Activated T-helper 17 cell treated with anti-CD3 and anti-CD28 coated beads, Interleukin-2, amount 50 U/mL, for 72 hours (primary cell): ENCODE results near the gene SLC26A11. TPM values are rescaled to one million over a fixed set of nuclear protein-coding genes. Genes with fewer than 3 reads are reported as not detected.
A peak's percentile ranks its signal among the peaks of the same experiment; 100 is the strongest.
"Not testable (repeated sequence)": the region's sequence is repeated elsewhere in the genome, so short reads cannot be mapped to it uniquely, and the experiment has no call there.

Experiments used
- ATAC-seq: fragments of 150-1000 bp; cut with Tn5 transposase; replicated peaks from 2 replicates; pipeline ENCODE4 v1.10.0; 2021; ENCODE audit warnings: mild to moderate bottlenecking, moderate library complexity
- H3K27ac Mint-ChIP-seq: one replicate; pipeline ENCODE4 v1.8.0; 2022; ENCODE audit warnings: mixed read lengths
- H3K27me3 Mint-ChIP-seq: one replicate; pipeline ENCODE4 v1.8.0; 2022; ENCODE audit warnings: mixed read lengths
- H3K36me3 Mint-ChIP-seq: one replicate; pipeline ENCODE4 v1.8.0; 2022; ENCODE audit warnings: low read depth, mild to moderate bottlenecking, mixed read lengths
- H3K4me1 Mint-ChIP-seq: one replicate; pipeline ENCODE4 v1.8.0; 2022; ENCODE audit warnings: mixed read lengths
- H3K4me3 Mint-ChIP-seq: one replicate; pipeline ENCODE4 v1.8.0; 2022; ENCODE audit warnings: mild to moderate bottlenecking, mixed read lengths
- H3K9me3 Mint-ChIP-seq: one replicate; pipeline ENCODE4 v1.8.0; 2022; ENCODE audit warnings: mixed read lengths
- total RNA-seq, 2 donors: library from RNA; stranded (reverse); gene quantifications; one replicate each; pipeline ENCODE4 v1.2.3, GENCODE V29; 2022

Gene SLC26A11
- total RNA-seq, 2 donors from 2014 or later, result 23.5 to 37.3 TPM

DNA sequence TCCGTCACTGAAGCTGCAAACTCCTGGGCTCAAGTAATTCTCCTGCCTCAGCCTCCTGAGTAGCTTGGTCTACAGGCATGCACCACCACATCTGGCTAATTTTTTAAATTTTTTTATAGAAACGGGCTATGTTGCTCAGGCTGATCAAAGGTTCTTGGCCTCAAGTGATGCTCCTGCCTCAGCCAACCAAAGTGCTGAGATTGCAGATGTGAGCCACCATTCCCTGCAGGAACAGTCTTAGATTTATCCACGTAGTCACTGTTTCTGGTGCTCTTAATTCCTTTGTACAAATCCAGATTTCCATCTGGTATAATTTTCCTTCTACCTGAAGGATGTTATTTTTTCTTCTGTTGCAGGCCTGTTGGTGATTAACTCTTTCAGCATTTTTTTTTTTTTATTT is 13.0 kb downstream of the SLC26A11 start:
- H3K27me3 Mint-ChIP-seq, result no peaks in the 10 kb centered on the region
- no peak overlapping the region for H3K27ac Mint-ChIP-seq
- H3K4me3 Mint-ChIP-seq, result no peak overlapping the region
- peaks cover 13% of the 10 kb centered on the region for H3K9me3 Mint-ChIP-seq
- ATAC-seq, result no peak
- H3K4me1 Mint-ChIP-seq, result no peaks in the 10 kb centered on the region
- peaks cover 79% of the 10 kb centered on the region for H3K36me3 Mint-ChIP-seq

DNA sequence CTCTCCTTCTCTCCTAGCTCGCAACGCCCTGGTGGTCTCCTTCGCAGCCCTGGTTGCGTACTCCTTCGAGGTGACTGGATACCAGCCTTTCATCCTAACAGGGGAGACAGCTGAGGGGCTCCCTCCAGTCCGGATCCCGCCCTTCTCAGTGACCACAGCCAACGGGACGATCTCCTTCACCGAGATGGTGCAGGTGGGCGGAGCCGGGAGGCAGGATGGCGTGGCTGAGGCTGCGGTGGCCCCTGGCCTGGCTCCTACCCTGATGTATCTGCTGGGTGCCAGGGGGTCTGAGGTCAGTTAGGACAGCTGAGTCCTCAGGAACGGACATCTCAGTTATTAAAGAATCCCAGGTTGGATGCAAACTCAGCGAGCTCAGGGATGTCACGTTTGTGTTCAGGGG is 16.7 kb downstream of the SLC26A11 start:
- ATAC-seq, result no peak
- no peak overlapping the region for H3K27ac Mint-ChIP-seq

DNA sequence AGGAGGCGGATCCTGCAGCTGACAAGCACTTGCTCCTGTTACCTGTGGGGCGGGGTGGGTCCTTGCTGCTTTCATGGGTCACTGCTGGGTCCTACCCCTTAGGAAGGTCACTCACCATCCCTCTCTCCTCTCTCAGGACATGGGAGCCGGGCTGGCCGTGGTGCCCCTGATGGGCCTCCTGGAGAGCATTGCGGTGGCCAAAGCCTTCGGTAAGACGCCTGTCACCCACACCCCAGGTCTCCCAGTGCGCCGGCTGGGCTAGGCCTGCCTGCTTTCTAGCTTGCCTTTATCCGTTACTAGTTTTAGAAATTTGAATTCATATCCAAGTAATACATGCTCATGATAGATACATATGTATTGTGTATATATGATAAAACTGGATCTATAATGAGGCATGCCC is 17.2 kb downstream of the SLC26A11 start:
- no peaks in the 10 kb centered on the region for H3K27me3 Mint-ChIP-seq
- peaks cover 7% of the 10 kb centered on the region for H3K9me3 Mint-ChIP-seq
- no peak overlapping the region for H3K4me3 Mint-ChIP-seq
- H3K27ac Mint-ChIP-seq, result no peak overlapping the region
- no peak for ATAC-seq
- no peaks in the 10 kb centered on the region for H3K4me1 Mint-ChIP-seq
- H3K36me3 Mint-ChIP-seq, result peaks cover 76% of the 10 kb centered on the region

More for the DNA sequence above, 16.7 kb downstream of the SLC26A11 start:
- Mint-ChIP-seq H3K36me3 (peaks cover 76% of the 10 kb centered on the region), H3K4me1 (no peaks in the 10 kb centered on the region), H3K9me3 (peaks cover 8% of the 10 kb centered on the region), H3K4me3 (no peak overlapping the region), H3K27me3 (no peaks in the 10 kb centered on the region)

DNA sequence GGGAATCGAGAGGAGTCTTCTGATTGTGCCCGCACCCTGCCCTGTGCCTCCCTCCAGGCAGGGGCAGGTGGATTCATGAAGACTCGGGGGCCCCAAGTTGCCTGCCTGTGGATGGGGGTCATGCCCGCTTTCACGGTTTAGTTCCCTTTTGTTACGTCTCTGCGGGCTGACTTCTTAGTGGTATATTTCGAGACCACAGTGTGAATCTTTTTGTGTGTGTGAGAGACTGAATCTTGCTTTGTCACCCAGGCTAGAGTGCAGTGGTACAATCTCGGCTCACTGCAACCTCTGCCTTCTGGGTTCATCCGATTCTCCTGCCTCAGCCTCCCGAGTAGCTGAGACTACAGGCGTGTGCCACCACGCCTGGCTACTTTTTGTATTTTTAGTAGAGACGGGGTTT is 22.3 kb downstream of the SLC26A11 start:
- H3K4me3 Mint-ChIP-seq, result no peak overlapping the region
- no peaks in the 10 kb centered on the region for H3K9me3 Mint-ChIP-seq
- no peak overlapping the region for H3K27ac Mint-ChIP-seq
- H3K4me1 Mint-ChIP-seq, result no peaks in the 10 kb centered on the region
- no peaks in the 10 kb centered on the region for H3K27me3 Mint-ChIP-seq
- ATAC-seq, result no peak
- H3K36me3 Mint-ChIP-seq, result peaks cover 40% of the 10 kb centered on the region

DNA sequence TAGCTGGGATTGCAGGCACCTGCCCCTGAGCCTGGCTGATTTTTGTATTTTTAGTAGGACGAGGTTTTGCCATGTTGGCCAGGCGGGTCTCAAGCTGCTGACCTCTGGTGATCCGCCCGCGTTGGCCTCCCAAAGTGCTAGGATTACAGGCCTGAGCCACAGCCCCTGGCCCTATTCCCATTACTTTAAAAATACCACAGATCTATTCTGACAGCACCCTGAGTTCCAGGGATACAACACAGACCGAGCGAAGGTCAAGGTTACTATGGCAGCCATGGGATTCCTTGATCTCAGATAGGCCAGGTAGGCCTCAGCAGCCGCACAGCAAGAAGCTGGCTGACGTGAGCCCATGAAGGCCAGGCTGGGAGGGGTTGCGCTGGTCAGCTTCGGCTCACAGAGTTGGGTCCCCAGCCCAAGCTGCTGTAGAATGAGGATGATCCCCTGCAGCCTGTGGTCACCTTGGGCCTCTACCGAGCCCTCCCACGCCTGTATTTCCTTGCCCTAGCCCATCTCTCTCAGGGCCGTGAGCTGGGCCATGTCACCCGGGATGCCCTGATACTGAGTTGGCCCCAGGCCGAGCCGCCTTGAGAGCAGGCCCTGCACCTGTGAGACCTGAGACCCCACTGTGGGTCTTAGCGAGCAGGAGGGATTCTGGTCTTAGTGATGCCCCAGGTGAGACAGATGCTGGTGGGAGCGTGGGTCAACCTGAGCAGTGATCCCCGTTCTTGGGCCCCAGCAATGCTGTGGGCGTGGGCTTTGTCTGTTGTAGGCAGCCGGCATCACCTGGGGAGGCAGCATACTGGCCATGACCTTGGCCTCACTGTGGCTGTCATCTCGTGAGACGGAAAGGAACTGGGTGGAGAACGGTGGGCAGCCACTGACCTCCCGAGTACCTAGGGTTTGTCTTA is 23.6 kb downstream of the SLC26A11 start:
- H3K4me3 Mint-ChIP-seq, result no peak overlapping the region
- no peaks in the 10 kb centered on the region for H3K4me1 Mint-ChIP-seq
- no peaks in the 10 kb centered on the region for H3K27me3 Mint-ChIP-seq
- ATAC-seq, result no peak
- no peak overlapping the region for H3K27ac Mint-ChIP-seq
- no peaks in the 10 kb centered on the region for H3K9me3 Mint-ChIP-seq
- H3K36me3 Mint-ChIP-seq, result peaks cover 27% of the 10 kb centered on the region

DNA sequence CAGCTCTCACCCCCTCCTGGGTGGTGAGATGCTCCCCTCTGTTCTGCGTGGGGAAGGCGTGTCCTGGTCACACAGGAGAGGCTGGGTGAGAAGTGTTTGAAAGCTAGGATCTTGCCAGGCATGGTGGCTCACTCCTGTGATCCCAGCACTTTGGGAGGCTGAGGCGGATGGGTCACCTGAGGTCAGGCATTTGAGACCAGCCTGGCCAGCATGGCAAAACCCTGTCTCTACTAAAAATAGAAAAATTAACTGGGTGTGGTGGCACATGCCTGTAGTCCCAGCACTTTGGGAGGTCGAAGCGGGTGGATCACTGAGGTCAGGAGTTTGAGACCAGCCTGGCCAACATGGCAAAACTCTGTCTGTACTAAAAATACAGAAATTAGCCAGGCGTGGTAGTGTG is 24.2 kb downstream of the SLC26A11 start:
- H3K36me3 Mint-ChIP-seq, result peaks cover 27% of the 10 kb centered on the region
- H3K4me1 Mint-ChIP-seq, H3K27ac Mint-ChIP-seq, H3K27me3 Mint-ChIP-seq, H3K9me3 Mint-ChIP-seq, ATAC-seq, H3K4me3 Mint-ChIP-seq: not testable (repeated sequence)

DNA sequence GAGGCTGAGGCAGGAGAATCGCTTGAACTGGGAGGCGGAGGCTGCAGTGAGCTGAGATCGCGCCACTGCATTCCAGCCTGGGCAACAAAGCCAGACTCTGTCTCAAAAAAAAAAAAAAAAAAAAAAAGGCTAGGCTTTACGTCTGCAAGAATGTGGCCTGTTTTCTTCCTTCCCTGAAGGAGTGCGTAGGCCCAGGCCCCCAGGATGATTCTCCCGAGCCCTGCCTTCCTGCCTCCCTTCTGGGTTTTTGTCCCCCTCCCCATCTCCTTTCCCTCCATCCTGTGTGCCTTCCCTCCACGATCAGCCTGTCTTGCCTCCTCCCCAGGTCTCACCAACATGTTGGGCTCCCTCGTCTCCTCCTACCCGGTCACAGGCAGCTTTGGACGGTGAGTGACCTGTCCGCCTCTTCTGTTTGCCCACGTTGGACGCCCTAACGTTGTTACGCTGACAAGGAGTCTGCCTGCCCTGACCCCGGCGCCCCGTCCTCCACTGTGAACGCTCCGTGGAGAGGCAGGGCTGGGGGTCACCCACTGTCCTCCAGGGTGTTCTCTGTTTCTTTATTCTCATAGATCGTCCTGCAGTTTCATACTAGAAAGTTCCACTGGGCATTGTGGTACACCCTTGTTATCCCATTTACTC is 24.8 kb downstream of the SLC26A11 start:
- Mint-ChIP-seq H3K36me3 (peaks cover 27% of the 10 kb centered on the region), H3K27ac (peak overlapping the region; percentile 33), H3K27me3 (no peaks in the 10 kb centered on the region), H3K9me3 (no peaks in the 10 kb centered on the region), H3K4me3 (no peak overlapping the region), H3K4me1 (no peaks in the 10 kb centered on the region)
- no peak for ATAC-seq

DNA sequence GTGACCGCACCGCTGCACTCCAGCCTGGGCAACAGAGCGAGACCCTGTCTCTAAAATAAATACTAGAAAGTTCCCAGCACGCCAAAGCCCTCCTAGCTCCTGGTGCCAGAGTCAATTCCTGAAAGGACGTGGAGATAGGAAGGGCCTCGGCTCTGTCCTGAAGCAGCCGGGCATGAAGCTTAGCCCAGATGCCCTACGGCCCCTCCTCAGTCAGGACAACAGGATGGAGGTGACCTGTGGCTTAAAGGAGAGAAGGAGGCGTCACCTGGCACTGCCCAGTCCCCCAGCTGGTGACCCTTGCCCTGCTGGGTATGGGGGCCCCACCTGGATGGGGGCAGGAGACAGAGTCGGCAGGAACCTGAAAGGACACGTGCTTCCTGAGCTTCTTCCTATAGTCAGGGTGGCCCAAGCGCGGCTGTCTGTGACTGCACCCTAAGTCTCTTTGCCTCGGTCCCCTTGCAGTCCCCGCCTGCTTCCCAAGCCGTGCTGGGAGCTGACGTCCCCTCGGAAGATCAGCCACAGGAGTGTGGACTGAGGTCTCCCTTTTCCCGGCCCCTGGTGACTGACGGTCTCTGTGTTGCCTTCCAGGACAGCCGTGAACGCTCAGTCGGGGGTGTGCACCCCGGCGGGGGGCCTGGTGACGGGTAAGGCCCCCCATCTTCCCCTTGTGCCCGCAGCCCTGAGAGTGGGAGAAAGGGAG is 25.5 kb downstream of the SLC26A11 start:
- H3K27ac Mint-ChIP-seq, result peak overlapping the region; percentile 33
- H3K9me3 Mint-ChIP-seq, result no peaks in the 10 kb centered on the region
- no peak for ATAC-seq
- peaks cover 27% of the 10 kb centered on the region for H3K36me3 Mint-ChIP-seq
- H3K4me1 Mint-ChIP-seq, result no peaks in the 10 kb centered on the region
- no peaks in the 10 kb centered on the region for H3K27me3 Mint-ChIP-seq
- no peak overlapping the region for H3K4me3 Mint-ChIP-seq

DNA sequence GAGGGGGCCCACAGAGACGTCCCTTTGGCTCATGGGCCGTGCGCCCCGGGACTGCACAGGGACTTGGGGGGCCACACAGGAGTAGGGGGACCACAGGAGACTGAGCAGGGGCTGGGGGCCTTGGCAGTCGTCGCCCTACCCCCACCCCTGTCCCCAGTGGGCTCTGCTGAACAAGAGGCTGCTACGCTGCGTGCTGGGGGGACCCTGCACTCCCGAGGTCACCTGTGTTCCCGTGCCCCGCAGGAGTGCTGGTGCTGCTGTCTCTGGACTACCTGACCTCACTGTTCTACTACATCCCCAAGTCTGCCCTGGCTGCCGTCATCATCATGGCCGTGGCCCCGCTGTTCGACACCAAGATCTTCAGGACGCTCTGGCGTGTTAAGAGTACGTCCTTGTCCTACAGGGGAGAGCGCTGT is 26.0 kb downstream of the SLC26A11 start:
- no peak overlapping the region for H3K4me3 Mint-ChIP-seq
- no peaks in the 10 kb centered on the region for H3K27me3 Mint-ChIP-seq
- no peak overlapping the region for H3K27ac Mint-ChIP-seq
- H3K36me3 Mint-ChIP-seq, result peaks cover 24% of the 10 kb centered on the region
- ATAC-seq, result no peak
- no peaks in the 10 kb centered on the region for H3K9me3 Mint-ChIP-seq
- H3K4me1 Mint-ChIP-seq, result no peaks in the 10 kb centered on the region

DNA sequence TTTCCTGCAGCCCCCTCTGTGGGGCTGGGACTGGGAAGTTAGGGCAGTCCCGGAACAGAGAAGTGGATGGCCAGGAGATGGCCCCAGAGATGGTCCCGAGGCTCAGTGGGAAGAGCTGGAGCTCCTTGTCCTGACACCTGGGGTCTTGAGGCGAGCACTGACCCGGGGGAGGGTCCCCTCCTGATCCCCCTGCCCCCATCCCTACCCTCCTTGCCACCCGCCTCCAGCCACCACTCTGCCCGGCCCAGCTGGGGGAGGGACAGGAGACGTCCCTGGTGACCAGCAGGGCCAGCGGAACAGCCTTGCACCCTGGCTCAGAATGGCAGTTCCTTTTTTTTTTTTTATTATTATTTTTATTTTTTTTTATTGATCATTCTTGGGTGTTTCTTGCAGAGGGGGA is 26.5 kb downstream of the SLC26A11 start:
- no peaks in the 10 kb centered on the region for H3K27me3 Mint-ChIP-seq
- no peaks in the 10 kb centered on the region for H3K4me1 Mint-ChIP-seq
- H3K4me3 Mint-ChIP-seq, result no peak overlapping the region
- ATAC-seq, result no peak
- no peaks in the 10 kb centered on the region for H3K9me3 Mint-ChIP-seq
- no peak overlapping the region for H3K27ac Mint-ChIP-seq
- peaks cover 19% of the 10 kb centered on the region for H3K36me3 Mint-ChIP-seq

DNA sequence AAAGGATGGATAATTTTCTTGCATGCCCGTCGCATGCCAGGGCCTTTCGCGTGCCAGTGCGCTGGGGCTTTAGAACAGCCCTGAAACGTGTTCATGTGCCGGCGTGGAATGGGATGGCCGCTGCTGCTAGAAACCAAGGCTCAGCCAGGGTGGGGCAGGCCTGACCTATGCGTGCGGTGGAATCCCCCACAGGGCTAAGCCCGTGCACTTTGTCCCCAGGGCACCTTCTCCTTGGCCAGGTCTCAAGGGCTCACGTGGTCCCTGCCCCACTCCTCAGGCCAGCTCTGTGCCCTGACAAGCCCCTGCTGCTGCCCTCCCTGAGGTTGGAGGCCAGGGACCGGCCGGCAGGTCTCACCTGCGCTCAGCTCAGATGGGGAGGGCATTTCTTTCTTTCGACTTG is 27.3 kb downstream of the SLC26A11 start:
- Mint-ChIP-seq H3K9me3 (no peaks in the 10 kb centered on the region), H3K27me3 (no peaks in the 10 kb centered on the region), H3K27ac (no peak overlapping the region), H3K4me1 (no peaks in the 10 kb centered on the region), H3K36me3 (peaks cover 11% of the 10 kb centered on the region), H3K4me3 (no peak overlapping the region)
- ATAC-seq, result no peak

DNA sequence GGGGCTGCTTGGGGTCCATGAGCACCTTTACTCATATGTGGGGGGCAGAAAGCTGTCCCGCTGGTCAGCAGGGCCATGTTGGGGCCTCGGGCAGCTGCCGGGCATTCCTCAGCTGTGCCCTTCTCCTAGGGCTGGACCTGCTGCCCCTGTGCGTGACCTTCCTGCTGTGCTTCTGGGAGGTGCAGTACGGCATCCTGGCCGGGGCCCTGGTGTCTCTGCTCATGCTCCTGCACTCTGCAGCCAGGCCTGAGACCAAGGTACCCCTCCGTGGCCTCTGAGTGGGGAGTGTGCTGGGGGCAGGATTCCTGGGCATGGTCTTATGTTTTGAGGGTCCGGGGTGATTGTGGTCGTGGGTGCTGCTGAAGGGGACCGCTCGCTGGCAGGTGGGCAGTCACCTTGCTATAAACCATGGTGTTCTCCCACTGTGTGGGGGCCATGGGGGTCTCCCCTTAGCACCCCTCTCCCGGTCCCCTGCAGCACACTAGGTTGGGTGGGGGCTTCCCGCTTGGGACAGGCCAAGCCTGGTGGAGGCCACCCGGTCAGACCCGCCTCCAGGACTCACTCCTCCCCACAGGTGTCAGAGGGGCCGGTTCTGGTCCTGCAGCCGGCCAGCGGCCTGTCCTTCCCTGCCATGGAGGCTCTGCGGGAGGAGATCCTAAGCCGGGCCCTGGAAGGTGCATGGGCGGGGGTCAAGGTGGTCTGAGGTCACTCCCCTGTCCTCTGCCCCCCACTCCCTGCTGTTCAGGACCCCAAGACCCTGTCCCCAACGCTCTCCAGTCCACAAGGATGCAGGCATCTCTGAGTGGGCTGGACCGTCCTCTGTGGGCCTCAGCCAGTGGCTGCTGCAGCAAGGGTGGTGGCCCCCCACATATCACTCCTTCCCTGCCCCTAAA is 28.0 kb downstream of the SLC26A11 start:
- ATAC-seq, result no peak
- Mint-ChIP-seq H3K36me3 (peaks cover 6% of the 10 kb centered on the region), H3K27me3 (no peaks in the 10 kb centered on the region), H3K9me3 (no peaks in the 10 kb centered on the region), H3K27ac (no peak overlapping the region), H3K4me3 (no peak overlapping the region), H3K4me1 (no peaks in the 10 kb centered on the region)

DNA sequence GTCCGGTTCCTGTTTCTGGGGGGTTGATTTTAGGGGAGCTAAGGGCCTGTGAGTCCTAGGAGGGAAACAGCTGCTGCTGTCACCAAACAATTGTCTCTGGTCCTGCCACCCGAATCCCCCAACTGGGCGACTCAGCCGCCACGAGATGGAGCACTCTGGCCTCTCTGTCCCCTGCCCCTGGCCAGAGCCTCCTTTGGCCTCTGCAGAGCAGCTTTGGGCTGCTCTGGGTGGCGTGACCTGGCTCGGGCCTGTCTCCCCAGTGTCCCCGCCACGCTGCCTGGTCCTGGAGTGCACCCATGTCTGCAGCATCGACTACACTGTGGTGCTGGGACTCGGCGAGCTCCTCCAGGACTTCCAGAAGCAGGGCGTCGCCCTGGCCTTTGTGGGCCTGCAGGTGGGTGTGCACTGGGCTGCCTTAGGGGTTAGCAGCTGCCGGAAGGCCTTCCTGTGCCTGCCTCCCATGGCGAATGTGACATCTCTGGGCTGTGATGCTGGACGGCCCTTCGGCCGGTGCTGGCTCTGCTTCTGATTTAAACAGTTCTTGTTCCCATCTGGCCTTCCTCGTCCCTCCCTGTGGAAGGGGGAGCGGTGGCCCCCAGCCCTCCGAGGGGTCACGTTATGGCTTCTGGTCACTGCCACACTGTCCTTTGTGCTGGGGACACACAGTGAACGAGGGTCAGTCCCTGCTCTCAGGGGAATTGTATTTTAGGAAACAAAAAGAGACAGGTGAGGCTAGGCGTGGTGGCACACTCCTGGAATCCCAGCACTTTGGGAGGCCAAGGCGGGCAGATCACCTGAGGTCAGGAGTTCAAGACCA is 28.9 kb downstream of the SLC26A11 start:
- H3K36me3 Mint-ChIP-seq, result peaks cover 6% of the 10 kb centered on the region
- H3K27me3 Mint-ChIP-seq, result no peaks in the 10 kb centered on the region
- H3K27ac Mint-ChIP-seq, result no peak overlapping the region
- no peak for ATAC-seq
- no peak overlapping the region for H3K4me3 Mint-ChIP-seq
- H3K4me1 Mint-ChIP-seq, result peaks cover 1% of the 10 kb centered on the region
- H3K9me3 Mint-ChIP-seq, result no peaks in the 10 kb centered on the region
